ENCODE measurements around the gene DEFB113. TPM values are rescaled to one million over a fixed set of nuclear protein-coding genes. Genes with fewer than 3 reads are reported as not detected.

Gene DEFB113
- total RNA-seq, 2 experiments from 2014 or later: not detected

GRCh38 chr6:49929340-49929739 lies 40.1 kb downstream of the DEFB113 start:
- H3K27ac Mint-ChIP-seq: no peak overlapping the region
- no peak overlapping the region for H3K4me3 Mint-ChIP-seq
- peaks cover 6% of the 10 kb centered on the region for H3K9me3 Mint-ChIP-seq
- DNase-seq: no peak
- no peaks in the 10 kb centered on the region for H3K4me1 Mint-ChIP-seq (ENCODE audit: low read depth)
- H3K27me3 Mint-ChIP-seq (ENCODE audit: low read depth): no peaks in the 10 kb centered on the region
- H3K36me3 Mint-ChIP-seq (ENCODE audit: low read depth): no peaks in the 10 kb centered on the region
- CTCF ChIA-PET: no interaction called here
- intact Hi-C loops (cut with micrococcal nuclease): no loop called here

DNA sequence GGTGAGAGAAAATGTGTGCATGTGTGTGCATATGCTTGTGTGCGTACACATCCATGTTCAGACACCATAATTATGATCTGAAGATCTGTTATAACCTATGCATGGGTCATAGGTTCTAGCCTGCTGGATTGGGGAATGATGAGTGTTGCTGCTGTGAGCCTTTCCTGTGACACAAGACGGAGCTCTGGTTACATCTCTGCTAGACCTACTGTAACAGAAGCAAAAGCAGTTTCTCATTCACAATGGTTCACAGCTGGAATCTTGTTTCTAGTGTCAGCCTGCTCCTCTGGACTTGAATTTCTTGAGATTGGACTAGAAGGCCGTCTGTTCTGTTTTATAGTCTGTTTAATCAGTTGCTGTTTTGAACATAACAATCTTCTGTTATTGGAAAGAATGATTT lies 45.6 kb downstream of the DEFB113 start:
- Mint-ChIP-seq H3K36me3 (ENCODE audit: low read depth) (no peaks in the 10 kb centered on the region), H3K4me3 (no peak overlapping the region), H3K27ac (no peak overlapping the region), H3K4me1 (ENCODE audit: low read depth) (no peaks in the 10 kb centered on the region), H3K9me3 (peaks cover 5% of the 10 kb centered on the region), H3K27me3 (ENCODE audit: low read depth) (no peaks in the 10 kb centered on the region)
- intact Hi-C loops (cut with micrococcal nuclease): no loop called here
- CTCF ChIA-PET: no interaction called here
- no peak for DNase-seq

- Mint-ChIP-seq H3K4me1 (ENCODE audit: low read depth) (no peaks in the 10 kb centered on the region), H3K36me3 (ENCODE audit: low read depth) (no peaks in the 10 kb centered on the region), H3K4me3 (no peak overlapping the region), H3K27ac (no peak overlapping the region), H3K9me3 (no peaks in the 10 kb centered on the region), H3K27me3 (ENCODE audit: low read depth) (no peaks in the 10 kb centered on the region)
- intact Hi-C loops (cut with micrococcal nuclease): no loop called here
- CTCF ChIA-PET: no interaction called here
- no peak for DNase-seq
Measured at GRCh38 chr6:49919935-49920644, 49.3 kb downstream of the DEFB113 start.

- Mint-ChIP-seq H3K9me3 (no peaks in the 10 kb centered on the region), H3K36me3 (ENCODE audit: low read depth) (no peaks in the 10 kb centered on the region), H3K4me1 (ENCODE audit: low read depth) (no peaks in the 10 kb centered on the region), H3K27ac (no peak overlapping the region), H3K4me3 (no peak overlapping the region), H3K27me3 (ENCODE audit: low read depth) (no peaks in the 10 kb centered on the region)
- CTCF ChIA-PET: no interaction called here
- DNase-seq: no peak
- intact Hi-C loops (cut with micrococcal nuclease): no loop called here
Measured at GRCh38 chr6:49919261-49919660, 50.2 kb downstream of the DEFB113 start.

DNA sequence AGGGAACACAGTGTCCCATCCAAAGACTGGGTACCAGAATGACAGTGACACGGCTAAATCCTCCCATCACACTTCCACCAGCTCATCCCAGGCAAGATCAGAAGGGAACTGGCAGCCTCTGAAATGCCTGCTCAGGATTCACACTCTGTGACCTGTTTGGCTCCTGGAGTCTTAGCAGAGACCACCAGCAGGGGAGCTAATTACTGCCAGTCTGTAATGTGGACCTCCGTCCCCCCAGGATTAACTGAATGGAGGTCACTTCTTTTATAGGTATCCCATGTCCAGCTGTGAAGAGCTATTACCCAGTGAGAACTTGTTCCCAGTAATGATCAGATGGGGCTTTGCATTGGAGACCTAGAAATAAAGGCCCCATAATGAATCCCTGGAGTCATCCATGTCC lies 50.6 kb downstream of the DEFB113 start:
- DNase-seq: no peak
- Mint-ChIP-seq H3K27me3 (ENCODE audit: low read depth) (no peaks in the 10 kb centered on the region), H3K27ac (no peak overlapping the region), H3K4me3 (no peak overlapping the region), H3K4me1 (ENCODE audit: low read depth) (no peaks in the 10 kb centered on the region), H3K36me3 (ENCODE audit: low read depth) (no peaks in the 10 kb centered on the region), H3K9me3 (no peaks in the 10 kb centered on the region)
- CTCF ChIA-PET: no interaction called here
- intact Hi-C loops (cut with micrococcal nuclease): no loop called here

Other genes with a start within 250 kb of the DEFB113 start
- not detected for gene CRISP3, start 225.2 kb downstream of the DEFB113 start, total RNA-seq
- gene PGK2, start 182.3 kb downstream of the DEFB113 start, total RNA-seq: not detected
- gene CRISP1, start 103.1 kb downstream of the DEFB113 start, total RNA-seq: not detected
- not detected for gene DEFB114, start 5.5 kb downstream of the DEFB113 start, total RNA-seq
- not detected for gene DEFB110, start 52.4 kb upstream of the DEFB113 start, total RNA-seq
- gene DEFB112, start 80.3 kb upstream of the DEFB113 start, total RNA-seq: not detected

Measured in activated naive CD4-positive, alpha-beta T cell treated with anti-CD3 and anti-CD28 coated beads for 36 hours (primary cell).